HepG2 (cell line): ENCODE data around the gene MARS1. TPM values are rescaled to one million over a fixed set of nuclear protein-coding genes. Genes with fewer than 3 reads are reported as not detected.
A peak's percentile ranks its signal among the peaks of the same experiment; 100 is the strongest.

Experiments
- AHDC1 ChIP-seq: sonication (generic); formaldehyde crosslinking; IDR thresholded peaks from 2 replicates; pipeline ENCODE4 v1.5.1; 2020; ENCODE audit warnings: mild to moderate bottlenecking, missing genetic modification reagents, borderline replicate concordance
- ATF1 ChIP-seq: IDR thresholded peaks from 2 replicates; pipeline ENCODE4 v1.6.1; 2016; ENCODE audit warnings: mild to moderate bottlenecking, control low read depth
- ELF3 ChIP-seq: IDR thresholded peaks from 2 replicates; pipeline ENCODE4 v1.6.1; 2016; ENCODE audit warnings: missing genetic modification reagents, missing compliant biosample characterization
- EP300 ChIP-seq, 3 experiments: sonication (generic) in 1 of 3; formaldehyde crosslinking in 1 of 3; IDR thresholded peaks; 2 replicates each; pipeline versions ENCODE4 v1.5.1 to v1.6.1; 2011 to 2020; ENCODE audit warnings: low read depth in 2 of 3, low read length in 2 of 3, borderline replicate concordance in 1 of 3, improper control_type of control experiment in 1 of 3, mild to moderate bottlenecking in 1 of 3, missing genetic modification reagents in 1 of 3, moderate library complexity in 1 of 3
- HES4 ChIP-seq: sonication (generic); formaldehyde crosslinking; IDR thresholded peaks from 2 replicates; pipeline ENCODE4 v1.9.0; 2021; ENCODE audit warnings: mild to moderate bottlenecking, missing genetic modification reagents, borderline replicate concordance
- HMG20B ChIP-seq: conservative IDR thresholded peaks from 2 replicates; pipeline ENCODE4 v1.6.1; 2016; ENCODE audit warnings: missing genetic modification reagents, missing compliant biosample characterization
- HNF4A ChIP-seq: sonication (generic); formaldehyde crosslinking; IDR thresholded peaks from 2 replicates; pipeline ENCODE4 v1.4.0; 2020; ENCODE audit warnings: missing genetic modification reagents
- MIER3 ChIP-seq: IDR thresholded peaks from 2 replicates; pipeline ENCODE4 v1.6.1; 2016; ENCODE audit warnings: missing compliant biosample characterization, borderline replicate concordance
- RCOR2 ChIP-seq: IDR thresholded peaks from 2 replicates; pipeline ENCODE4 v1.6.1; 2016; ENCODE audit warnings: missing biosample characterization, missing genetic modification reagents
- RXRA ChIP-seq: sonication (generic); formaldehyde crosslinking; IDR thresholded peaks from 2 replicates; pipeline ENCODE4 v1.5.1; 2020; ENCODE audit warnings: missing genetic modification reagents
- ZBTB25 ChIP-seq: IDR thresholded peaks from 2 replicates; pipeline ENCODE4 v1.6.1; 2018; ENCODE audit warnings: missing genetic modification reagents
- ZBTB7B ChIP-seq: sonication (generic); formaldehyde crosslinking; IDR thresholded peaks from 2 replicates; pipeline ENCODE4 v1.4.0; 2020; ENCODE audit warnings: missing genetic modification reagents
- ZNF510 ChIP-seq: sonication (generic); formaldehyde crosslinking; IDR thresholded peaks from 2 replicates; pipeline ENCODE4 v1.4.0; 2020; ENCODE audit warnings: low read depth, mild to moderate bottlenecking, missing genetic modification reagents
- ZNF563 ChIP-seq: sonication (generic); formaldehyde crosslinking; IDR thresholded peaks from 2 replicates; pipeline ENCODE4 v1.8.0; 2022; ENCODE audit warnings: mild to moderate bottlenecking, moderate library complexity, missing genetic modification reagents
- ZNF678 ChIP-seq: sonication (generic); formaldehyde crosslinking; IDR thresholded peaks from 2 replicates; pipeline ENCODE4 v1.4.0; 2020; ENCODE audit warnings: mild to moderate bottlenecking, missing genetic modification reagents
- ZNF891 ChIP-seq: sonication (generic); formaldehyde crosslinking; IDR thresholded peaks from 2 replicates; pipeline ENCODE4 v1.5.0; 2020; ENCODE audit warnings: mild to moderate bottlenecking, missing genetic modification reagents
- polyA plus RNA-seq, 8 experiments: library from polyadenylated mRNA; depleted of rRNA in 3 of 8; stranded (reverse) in 7 of 8; unstranded in 1 of 8; fragments of >200 nt; fragmentation: Illumina TruSeq in 4 of 8; extraction: Trizol in 4 of 8; gene quantifications; 2 replicates each; pipeline versions ENCODE4 v1.2.1 to v1.2.3, GENCODE V29; 2011 to 2016; ENCODE audit warnings: low read depth in 4 of 8, missing spikeins in 1 of 8, mixed read lengths in 1 of 8; ENCODE audit not compliant: insufficient read depth in 1 of 8
- total RNA-seq, 5 experiments: library from RNA; depleted of rRNA; stranded (reverse); fragments of >200 nt; fragmentation: Illumina TruSeq; extraction: Trizol; gene quantifications; 2 replicates each; pipeline ENCODE4 v1.2.3, GENCODE V29; 2016; ENCODE audit warnings: low read depth in 1 of 5
- TF ChIP-seq, protein P1 (sequence below): sonication (generic); formaldehyde crosslinking; IDR thresholded peaks from 2 replicates; pipeline ENCODE4 v1.4.0; 2020; ENCODE audit warnings: missing genetic modification reagents

Gene MARS1
- total and polyA plus RNA-seq, 2 of the 13 experiments (the other 11 are each of a cell fraction or from before 2014, with no cell fraction given), result 115 to 181 TPM

- TF ChIP-seq, protein P1, sequence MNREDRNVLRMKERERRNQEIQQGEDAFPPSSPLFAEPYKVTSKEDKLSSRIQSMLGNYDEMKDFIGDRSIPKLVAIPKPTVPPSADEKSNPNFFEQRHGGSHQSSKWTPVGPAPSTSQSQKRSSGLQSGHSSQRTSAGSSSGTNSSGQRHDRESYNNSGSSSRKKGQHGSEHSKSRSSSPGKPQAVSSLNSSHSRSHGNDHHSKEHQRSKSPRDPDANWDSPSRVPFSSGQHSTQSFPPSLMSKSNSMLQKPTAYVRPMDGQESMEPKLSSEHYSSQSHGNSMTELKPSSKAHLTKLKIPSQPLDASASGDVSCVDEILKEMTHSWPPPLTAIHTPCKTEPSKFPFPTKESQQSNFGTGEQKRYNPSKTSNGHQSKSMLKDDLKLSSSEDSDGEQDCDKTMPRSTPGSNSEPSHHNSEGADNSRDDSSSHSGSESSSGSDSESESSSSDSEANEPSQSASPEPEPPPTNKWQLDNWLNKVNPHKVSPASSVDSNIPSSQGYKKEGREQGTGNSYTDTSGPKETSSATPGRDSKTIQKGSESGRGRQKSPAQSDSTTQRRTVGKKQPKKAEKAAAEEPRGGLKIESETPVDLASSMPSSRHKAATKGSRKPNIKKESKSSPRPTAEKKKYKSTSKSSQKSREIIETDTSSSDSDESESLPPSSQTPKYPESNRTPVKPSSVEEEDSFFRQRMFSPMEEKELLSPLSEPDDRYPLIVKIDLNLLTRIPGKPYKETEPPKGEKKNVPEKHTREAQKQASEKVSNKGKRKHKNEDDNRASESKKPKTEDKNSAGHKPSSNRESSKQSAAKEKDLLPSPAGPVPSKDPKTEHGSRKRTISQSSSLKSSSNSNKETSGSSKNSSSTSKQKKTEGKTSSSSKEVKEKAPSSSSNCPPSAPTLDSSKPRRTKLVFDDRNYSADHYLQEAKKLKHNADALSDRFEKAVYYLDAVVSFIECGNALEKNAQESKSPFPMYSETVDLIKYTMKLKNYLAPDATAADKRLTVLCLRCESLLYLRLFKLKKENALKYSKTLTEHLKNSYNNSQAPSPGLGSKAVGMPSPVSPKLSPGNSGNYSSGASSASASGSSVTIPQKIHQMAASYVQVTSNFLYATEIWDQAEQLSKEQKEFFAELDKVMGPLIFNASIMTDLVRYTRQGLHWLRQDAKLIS (CRISPR knock-in tag), result no peak
- TF ChIP-seq ZNF678 (CRISPR knock-in tag) (no peak), HMG20B (CRISPR knock-in tag) (no peak), HES4 (no peak), ZNF563 (CRISPR knock-in tag) (no peak), ZNF510 (CRISPR knock-in tag) (no peak), EP300 (IDR thresholded peaks at IDR 0.05; ENCODE audit: low read depth in 2 of 2, low read length in 2 of 2) (no peak; a peak in 1 of 4 replicates), EP300 (CRISPR knock-in tag; IDR thresholded peaks at IDR 0.05; ENCODE audit: borderline replicate concordance) (no peak), AHDC1 (no peak), ZBTB7B (CRISPR knock-in tag) (no peak), RCOR2 (no peak), MIER3 (0 out of 2 replicates have a peak, but pooled peaks have one; percentile 24), HNF4A (CRISPR knock-in tag) (no peak), ELF3 (CRISPR knock-in tag) (no peak), ZNF891 (CRISPR knock-in tag) (no peak), ZBTB25 (0 out of 2 replicates have a peak, but pooled peaks have one; percentile 2), ATF1 (CRISPR knock-in tag) (peak; percentile 76), RXRA (CRISPR knock-in tag) (no peak)
Measured at GRCh38 chr12:57547288-57548012, 59.6 kb downstream of the MARS1 start (continued).
